Measurements from ENCODE around the gene RAD51B.
"Not testable (repeated sequence)": the region's sequence is repeated elsewhere in the genome, so short reads cannot be mapped to it uniquely, and the experiment has no call there.

Gene RAD51B

GRCh38 chr14:68759937-68760336 is 940.4 kb downstream of the RAD51B start:
- Histone ChIP-seq H3K36me3 (no peaks in the 10 kb centered on the region), H3K4me3 (no peak overlapping the region), H4K20me1 (no peaks in the 10 kb centered on the region), H3K9me3 (replicated peaks in 1 of 11) (no peaks in the 10 kb centered on the region), H3K27ac (peak overlapping the region in 9 of 11 experiments; percentile 3 to 93 (median 68); a peak in 15 of 22 replicates), H3K4me1 (peaks cover 74 to 94% (median 88%) of the 10 kb centered on the region in 10 experiments), H3K9ac (peak overlapping the region in 2 of 11 experiments; percentile 1 to 48; a peak in 2 of 22 replicates), H3K27me3 (no peaks in the 10 kb centered on the region), H3K4me2 (peak overlapping the region; percentile 83 to 95 (median 90))
- TF ChIP-seq Cebpa-rat (IDR thresholded peaks at IDR 0.05) = no peak

GRCh38 chr14:68760761-68761160 is 941.2 kb downstream of the RAD51B start:
- peak overlapping the region in 1 of 11 experiments; percentile 68; a peak in 2 of 22 replicates for H3K27ac ChIP-seq
- H3K9ac ChIP-seq = no peak overlapping the region
- H3K36me3 ChIP-seq = no peaks in the 10 kb centered on the region
- H3K4me2 ChIP-seq = peak overlapping the region in 7 of 11 experiments; percentile 29 to 93 (median 91); a peak in 6 of 22 replicates
- no peak overlapping the region for H3K4me3 ChIP-seq
- no peak for TF ChIP-seq Cebpa-rat (IDR thresholded peaks at IDR 0.05)
- H4K20me1 ChIP-seq = no peaks in the 10 kb centered on the region
- no peaks in the 10 kb centered on the region for H3K9me3 ChIP-seq (replicated peaks in 1 of 11)
- H3K27me3 ChIP-seq = no peaks in the 10 kb centered on the region
- H3K4me1 ChIP-seq = peaks cover 68 to 94% (median 84%) of the 10 kb centered on the region in 10 experiments

DNA sequence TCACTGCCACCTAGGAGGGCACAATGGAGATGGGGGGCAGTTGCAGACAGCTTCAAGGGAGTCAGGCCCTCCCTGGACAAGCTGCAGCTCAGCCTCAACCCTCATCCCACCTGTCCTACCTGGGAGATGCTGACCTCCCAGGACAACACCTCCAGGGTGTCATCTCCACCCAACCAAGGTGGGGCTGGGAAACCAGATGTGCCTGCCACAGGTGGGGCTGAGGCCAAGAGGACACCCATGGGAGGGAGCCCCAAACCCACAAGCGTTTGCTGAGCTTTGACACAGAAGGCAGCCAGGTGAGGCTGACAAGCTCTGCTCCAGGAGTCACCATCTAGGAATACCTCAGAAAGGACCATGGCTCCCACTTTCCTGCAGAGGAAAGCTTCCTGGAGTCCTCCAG is 941.8 kb downstream of the RAD51B start:
- Histone ChIP-seq H3K4me2 (peak overlapping the region in 9 of 11 experiments; percentile 24 to 93 (median 67); a peak in 12 of 22 replicates), H3K9me3 (replicated peaks in 1 of 11) (no peaks in the 10 kb centered on the region), H3K36me3 (no peaks in the 10 kb centered on the region), H3K4me1 (peaks cover 62 to 90% (median 80%) of the 10 kb centered on the region in 10 experiments), H4K20me1 (no peaks in the 10 kb centered on the region), H3K27ac (peak overlapping the region in 4 of 11 experiments; percentile 3 to 27 (median 16); a peak in 2 of 22 replicates), H3K27me3 (no peaks in the 10 kb centered on the region), H3K9ac (no peak overlapping the region), H3K4me3 (no peak overlapping the region)
- no peak for TF ChIP-seq Cebpa-rat (IDR thresholded peaks at IDR 0.05)

DNA sequence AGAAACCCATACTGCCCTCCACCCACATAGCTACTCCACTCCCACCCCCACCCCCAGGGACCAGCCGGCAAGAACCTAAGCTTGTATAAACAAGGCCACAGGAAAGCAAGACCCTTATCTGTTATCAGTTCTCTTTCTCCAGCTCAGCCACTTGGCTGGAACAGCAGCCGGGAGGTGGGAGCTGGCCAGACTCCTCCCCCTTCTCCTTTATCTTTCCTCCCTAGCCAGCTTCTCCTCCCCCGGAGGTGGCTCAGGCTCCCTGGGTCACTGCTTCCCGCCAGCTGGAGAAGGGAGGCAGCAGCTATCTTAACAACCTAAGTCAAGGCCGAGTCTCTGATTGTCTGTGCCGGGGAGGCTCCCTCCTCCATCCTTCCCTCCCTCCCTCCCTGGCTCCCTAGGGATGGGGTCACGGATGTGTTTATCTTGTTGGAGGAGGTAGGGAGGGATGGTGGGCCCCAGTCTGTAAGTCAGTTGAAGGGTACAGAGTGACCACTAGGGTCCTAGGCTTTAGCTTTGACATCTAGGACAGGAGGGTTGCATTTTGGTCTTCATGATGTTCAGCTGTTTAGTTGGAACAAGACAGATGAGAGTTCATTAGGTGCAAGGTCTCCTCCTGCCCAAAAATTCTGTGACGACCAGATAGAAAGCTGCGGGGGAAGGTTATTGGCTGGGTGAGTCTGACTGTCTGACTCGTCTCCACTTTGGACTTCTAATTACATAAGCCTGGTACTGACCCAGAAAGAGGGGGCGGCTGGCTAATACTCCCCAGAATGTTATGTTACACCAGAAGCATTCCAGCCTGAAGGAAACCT is 943.6 kb downstream of the RAD51B start:
- TF ChIP-seq Cebpa-rat (IDR thresholded peaks at IDR 0.05) = no peak
- H3K4me2 ChIP-seq = peak overlapping the region; percentile 47 to 92 (median 63)
- H3K4me3 ChIP-seq = no peak overlapping the region
- peaks cover 57 to 90% (median 80%) of the 10 kb centered on the region in 10 experiments for H3K4me1 ChIP-seq
- H3K9ac ChIP-seq = peak overlapping the region in 1 of 11 experiments; percentile 47; a peak in 2 of 22 replicates
- no peaks in the 10 kb centered on the region for H3K9me3 ChIP-seq (replicated peaks in 1 of 11)
- no peaks in the 10 kb centered on the region for H3K36me3 ChIP-seq
- no peaks in the 10 kb centered on the region for H3K27me3 ChIP-seq
- H4K20me1 ChIP-seq = no peaks in the 10 kb centered on the region
- H3K27ac ChIP-seq = peak overlapping the region in 5 of 11 experiments; percentile 5 to 27 (median 23); a peak in 4 of 22 replicates

DNA sequence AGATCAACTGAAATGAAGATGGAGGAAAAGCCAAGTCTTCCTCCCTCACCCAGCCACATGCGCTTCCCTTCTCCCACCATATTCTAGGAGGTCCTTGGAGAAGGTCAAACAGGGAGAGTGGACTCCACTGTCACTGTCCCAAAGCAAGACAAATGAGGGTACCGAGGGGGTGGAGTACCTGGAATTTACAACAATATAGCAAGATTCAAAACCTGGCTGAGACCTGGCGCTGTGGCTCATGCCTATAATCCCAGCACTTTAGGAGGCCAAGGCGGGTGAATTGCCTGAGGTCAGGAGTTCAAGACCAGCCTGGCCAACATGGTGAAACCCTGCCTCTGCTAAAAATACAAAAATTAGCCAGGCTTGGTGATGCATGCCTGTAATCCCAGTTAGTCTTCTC is 944.3 kb downstream of the RAD51B start:
- not testable (repeated sequence) for H3K36me3 ChIP-seq; H3K9ac ChIP-seq; H3K4me3 ChIP-seq; H3K27me3 ChIP-seq; H3K9me3 ChIP-seq (replicated peaks in 1 of 11); H4K20me1 ChIP-seq
- Histone ChIP-seq H3K27ac (peak overlapping the region in 1 of 11 experiments; percentile 23; a peak in 1 of 22 replicates), H3K4me1 (peaks cover 57 to 90% (median 79%) of the 10 kb centered on the region in 10 experiments), H3K4me2 (peak overlapping the region in 6 of 11 experiments; percentile 11 to 92 (median 56); a peak in 4 of 22 replicates)

DNA sequence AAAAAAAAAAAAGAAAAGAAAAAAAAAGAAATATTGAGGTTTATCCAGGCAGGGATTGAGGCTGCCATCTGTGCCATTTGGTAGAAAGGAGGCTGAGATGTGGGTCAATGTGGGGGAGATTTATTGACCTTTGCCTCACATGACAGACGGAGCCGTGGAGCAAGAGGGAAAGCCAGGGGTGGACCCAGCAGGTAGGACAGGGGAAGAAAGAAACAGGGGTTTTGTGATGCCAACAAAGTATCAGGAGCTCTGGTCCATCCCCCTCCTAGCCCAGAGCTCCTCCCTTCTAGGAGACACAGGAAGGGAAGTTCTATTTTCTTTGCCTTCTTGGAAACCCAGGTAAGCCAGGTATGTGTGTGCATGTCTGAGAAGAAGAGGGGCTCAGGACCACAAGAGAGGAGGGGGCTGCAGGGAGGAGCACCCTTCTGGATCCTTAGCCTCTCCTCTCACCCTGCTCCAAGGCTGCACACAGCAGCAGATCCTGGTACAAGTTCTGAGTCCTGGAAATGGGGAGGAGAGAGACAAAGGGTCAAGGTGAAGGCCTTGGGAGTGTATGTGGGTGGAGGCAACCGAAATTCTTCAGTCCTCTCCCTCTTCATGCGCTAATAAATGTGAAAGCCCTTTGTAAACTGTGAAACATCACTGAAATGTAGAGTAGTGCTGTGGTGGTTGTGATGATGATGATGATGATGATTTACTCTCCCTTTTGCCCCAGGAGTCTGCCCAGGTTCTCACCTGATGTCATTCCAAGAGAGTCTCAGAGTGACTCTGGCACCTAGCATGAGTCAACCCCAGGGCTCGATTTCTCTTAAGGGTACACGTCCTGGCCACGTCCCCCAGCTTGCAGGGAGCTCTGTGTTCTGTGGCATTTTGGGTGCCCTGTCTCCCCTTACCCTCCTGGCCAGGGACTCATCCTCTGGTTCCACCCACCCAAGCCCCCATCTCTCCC is 947.0 kb downstream of the RAD51B start:
- no peak for TF ChIP-seq Cebpa-rat (IDR thresholded peaks at IDR 0.05)
- H3K4me1 ChIP-seq = peaks cover 55 to 83% (median 72%) of the 10 kb centered on the region in 10 experiments
- H3K4me3 ChIP-seq = no peak overlapping the region
- H3K4me2 ChIP-seq = peak overlapping the region in 9 of 11 experiments; percentile 52 to 79 (median 68); a peak in 12 of 22 replicates
- H3K9ac ChIP-seq = no peak overlapping the region
- no peaks in the 10 kb centered on the region for H4K20me1 ChIP-seq
- no peak overlapping the region for H3K27ac ChIP-seq
- no peaks in the 10 kb centered on the region for H3K36me3 ChIP-seq
- no peaks in the 10 kb centered on the region for H3K9me3 ChIP-seq (replicated peaks in 1 of 11)
- no peaks in the 10 kb centered on the region for H3K27me3 ChIP-seq

DNA sequence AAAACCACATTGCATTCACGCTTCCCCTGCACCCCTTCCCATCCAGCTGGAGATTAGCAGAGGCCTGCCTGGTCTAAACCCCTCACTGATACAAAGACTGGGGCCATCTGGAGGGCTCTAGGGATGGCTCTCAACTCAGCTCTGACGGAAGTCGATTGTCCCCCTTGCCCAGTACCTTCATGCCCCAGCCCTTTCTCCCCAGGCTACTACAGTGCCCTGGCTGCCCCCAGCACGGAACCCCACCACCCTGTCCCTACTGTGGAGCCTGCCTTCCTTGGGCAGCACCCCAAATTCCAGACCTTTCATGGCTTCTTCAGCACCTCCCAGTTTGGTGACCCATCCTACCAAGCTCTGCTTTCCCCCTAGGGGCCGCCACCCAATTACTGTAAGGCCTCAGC is 947.7 kb downstream of the RAD51B start:
- TF ChIP-seq Cebpa-rat (IDR thresholded peaks at IDR 0.05) = no peak
- no peak overlapping the region for H3K9ac ChIP-seq
- H3K9me3 ChIP-seq (replicated peaks in 1 of 11) = no peaks in the 10 kb centered on the region
- H3K27ac ChIP-seq = peak overlapping the region in 1 of 11 experiments; percentile 17; a peak in 1 of 22 replicates
- H4K20me1 ChIP-seq = no peaks in the 10 kb centered on the region
- H3K36me3 ChIP-seq = no peaks in the 10 kb centered on the region
- H3K27me3 ChIP-seq = no peaks in the 10 kb centered on the region
- no peak overlapping the region for H3K4me3 ChIP-seq
- peak overlapping the region; percentile 52 to 79 (median 68); a peak in 20 of 22 replicates for H3K4me2 ChIP-seq
- peaks cover 59 to 83% (median 72%) of the 10 kb centered on the region in 10 experiments for H3K4me1 ChIP-seq

GRCh38 chr14:68768316-68768715 is 948.7 kb downstream of the RAD51B start:
- TF ChIP-seq Cebpa-rat (IDR thresholded peaks at IDR 0.05) = no peak
- H3K4me2 ChIP-seq = peak overlapping the region; percentile 52 to 79 (median 68)

More at GRCh38 chr14:68768316-68768715, 948.7 kb downstream of the RAD51B start:
- no peaks in the 10 kb centered on the region for H4K20me1 ChIP-seq
- peaks cover 0 to 1% (median 0%) of the 10 kb centered on the region in 11 experiments; a peak in 1 of 22 replicates for H3K9me3 ChIP-seq (replicated peaks in 1 of 11)
- H3K4me1 ChIP-seq = peaks cover 59 to 81% (median 71%) of the 10 kb centered on the region in 10 experiments
- H3K36me3 ChIP-seq = no peaks in the 10 kb centered on the region
- H3K4me3 ChIP-seq = no peak overlapping the region
- peak overlapping the region in 2 of 11 experiments; percentile 15 to 16; a peak in 2 of 22 replicates for H3K9ac ChIP-seq
- H3K27ac ChIP-seq = peak overlapping the region in 3 of 11 experiments; percentile 17 to 30 (median 20); a peak in 3 of 22 replicates
- H3K27me3 ChIP-seq = no peaks in the 10 kb centered on the region
